CD4-positive, alpha-beta T cell treated with Interleukin-2 at 100 ng/mL for 4 hours (primary cell): Measurements from ENCODE around the gene CARD14.

ENCODE experiments used
- DNase-seq: peaks from one replicate; pipeline ENCODE4 v3.0.0-alpha.2; 2020; ENCODE audit warnings: low spot score

Gene CARD14

GRCh38 chr17:80169784-80170500 is at the start of gene CARD14:
Gene CARD14 (plus strand): TSS chr17:80170030. CDS start chr17:80181439, 11,409 bp downstream.
- DNase-seq, result no peak

GRCh38 chr17:80122026-80122575 is 47.7 kb upstream of the CARD14 start:
- DNase-seq, result no peak

GRCh38 chr17:80122926-80123505 is 46.8 kb upstream of the CARD14 start:
- DNase-seq, result no peak

- no peak for DNase-seq
Measured at GRCh38 chr17:80123791-80124190, 46.0 kb upstream of the CARD14 start.

GRCh38 chr17:80124351-80124981 is 45.4 kb upstream of the CARD14 start:
- no peak for DNase-seq

GRCh38 chr17:80125656-80126448 is 44.0 kb upstream of the CARD14 start:
- DNase-seq, result no peak

- DNase-seq, result no peak
Measured at GRCh38 chr17:80126449-80126715, 43.4 kb upstream of the CARD14 start.

- no peak for DNase-seq
Measured at GRCh38 chr17:80129006-80129565, 40.7 kb upstream of the CARD14 start.

GRCh38 chr17:80130992-80131391 is 38.8 kb upstream of the CARD14 start:
- DNase-seq, result no peak

- no peak for DNase-seq
Measured at GRCh38 chr17:80132906-80133625, 36.8 kb upstream of the CARD14 start.

GRCh38 chr17:80133626-80133970 is 36.2 kb upstream of the CARD14 start:
- DNase-seq, result no peak

- DNase-seq, result no peak
Measured at GRCh38 chr17:80137131-80137530, 32.7 kb upstream of the CARD14 start.

- no peak for DNase-seq
Measured at GRCh38 chr17:80138856-80139426, 30.9 kb upstream of the CARD14 start.

- no peak for DNase-seq
Measured at GRCh38 chr17:80141463-80142165, 28.2 kb upstream of the CARD14 start.

- no peak for DNase-seq
Measured at GRCh38 chr17:80142929-80143328, 26.9 kb upstream of the CARD14 start.

GRCh38 chr17:80145076-80146075 is 24.5 kb upstream of the CARD14 start:
- DNase-seq, result no peak

GRCh38 chr17:80146121-80147034 is 23.5 kb upstream of the CARD14 start:
- DNase-seq, result peak; percentile 12
